Left lung (tissue), 10 donors: ENCODE measurements around the gene CAMSAP1. TPM values are rescaled to one million over a fixed set of nuclear protein-coding genes. Genes with fewer than 3 reads are reported as not detected.

Experiments used
- ATAC-seq: fragments of 200-7000 bp; cut with Tn5 transposase; one replicate; pipeline ENCODE4 v1.9.1; 2020; ENCODE audit warnings: moderate library complexity
- DNase-seq, 4 donors: peaks; one replicate each; pipeline ENCODE4 v3.0.0-alpha.2; 2013 to 2020
- H3K27ac ChIP-seq, 2 donors: fragments of 200-600 bp; sonication (generic) in 1 of 2; one replicate each; pipeline versions ENCODE4 v1.5.0 to v1.8.0; 2020 to 2021
- H3K27me3 ChIP-seq, 2 donors: fragments of 200-600 bp; sonication (generic) in 1 of 2; one replicate each; pipeline versions ENCODE4 v1.5.0 to v1.8.0; 2020 to 2021
- H3K36me3 ChIP-seq, 2 donors: fragments of 200-600 bp; sonication (generic) in 1 of 2; one replicate each; pipeline versions ENCODE4 v1.5.0 to v1.8.0; 2020 to 2021
- H3K4me1 ChIP-seq, 2 donors: fragments of 200-600 bp; one replicate each; pipeline ENCODE4 v1.8.0; 2021
- H3K4me3 ChIP-seq, 2 donors: fragments of 200-600 bp; sonication (generic) in 1 of 2; one replicate each; pipeline versions ENCODE4 v1.5.0 to v1.8.0; 2020 to 2021; ENCODE audit warnings: mild to moderate bottlenecking in 1 of 2
- H3K9me3 ChIP-seq, 2 donors: fragments of 200-600 bp; sonication (generic) in 1 of 2; one replicate each; pipeline versions ENCODE4 v1.5.0 to v1.8.0; 2020 to 2021
- CTCF ChIP-seq, 2 donors: fragments of 200-600 bp; sonication (generic) in 1 of 2; IDR thresholded peaks; one replicate each; pipeline versions ENCODE4 v1.5.0 to v1.8.0; 2021; ENCODE audit warnings: antibody characterized with exemption in 2 of 2
- intact Hi-C, 2 donors: fragments of 100-400 bp; cut with DNase I; formaldehyde crosslinking; loops; one replicate each; pipeline versions ENCODE4 v1.11.2 to v1.14.2; 2022
- polyA plus RNA-seq, 6 donors: library from polyadenylated mRNA; unstranded; fragments of 120-200 nt; gene quantifications; one replicate each; pipeline ENCODE4 v1.2.1, GENCODE V29; 2013; ENCODE audit not compliant: insufficient read length in 6 of 6
- total RNA-seq, 2 donors: library from RNA; stranded (reverse); fragmentation: NEBNext Ultra II Directional; extraction: Animal tissue kit (Norgen Biotek cat#: 25700); gene quantifications; one replicate each; pipeline ENCODE4 v1.2.1, GENCODE V29; 2021
- donor health status: DM: no; HTN: yes; CAD: no.
- donor health status: DM: no; HTN: no; CAD: no.

CAMSAP1 gene
- total and polyA plus RNA-seq, 8 donors: 20.4 to 27.0 (median 24.0) TPM

DNA sequence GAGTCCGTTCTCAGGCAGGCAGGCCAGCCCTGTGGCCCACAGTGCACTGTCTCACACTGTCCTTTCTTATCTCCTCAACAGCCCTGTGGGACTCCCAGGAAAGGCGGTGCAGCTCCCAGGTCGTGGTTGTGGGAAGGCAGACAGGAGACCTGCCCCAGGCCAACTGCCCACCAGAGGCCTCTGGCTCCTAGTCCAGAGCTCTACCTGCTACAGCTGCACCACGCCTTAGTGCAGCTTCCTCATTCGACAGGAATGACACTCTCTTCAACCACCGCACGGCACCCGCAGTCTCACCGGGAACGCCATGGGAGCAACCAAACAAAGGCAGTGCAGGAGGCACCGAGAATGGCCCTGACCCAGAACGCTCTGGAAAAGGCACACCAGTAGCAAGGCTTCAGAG lies 25.3 kb downstream of the CAMSAP1 start:
- intact Hi-C loops: no loop called here
- DNase-seq (no peak), ATAC-seq (no peak)
- no peak for TF ChIP-seq CTCF (IDR thresholded peaks at IDR 0.05)
- H3K36me3 ChIP-seq: peaks cover 0 to 15% of the 10 kb centered on the region in 2 donors
- H3K27me3 ChIP-seq: no peaks in the 10 kb centered on the region
- H3K4me1 ChIP-seq: peaks cover 0 to 27% of the 10 kb centered on the region in 2 donors
- no peaks in the 10 kb centered on the region for H3K9me3 ChIP-seq
- H3K27ac ChIP-seq: no peak overlapping the region
- no peak overlapping the region for H3K4me3 ChIP-seq

DNA sequence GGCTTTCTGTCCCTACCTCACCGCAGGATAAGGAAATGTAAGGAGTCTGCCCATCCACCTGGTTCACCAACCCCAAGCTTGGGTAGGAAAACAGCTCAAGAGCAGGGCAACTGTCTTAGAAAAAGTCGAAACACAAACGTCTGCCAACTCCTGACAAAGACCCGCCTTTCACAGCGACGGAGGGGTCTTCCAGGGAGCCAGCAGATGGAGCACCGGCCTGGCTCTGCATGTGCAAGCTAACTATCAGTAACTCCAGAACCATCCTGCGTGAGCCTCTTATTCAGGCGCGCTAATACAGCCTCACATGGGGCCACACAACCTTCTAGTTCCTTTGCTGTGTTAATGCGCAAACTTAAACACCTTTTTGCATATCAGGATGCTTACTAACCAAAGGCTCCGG lies 26.9 kb downstream of the CAMSAP1 start:
- Histone ChIP-seq H3K27ac (no peak overlapping the region), H3K9me3 (no peaks in the 10 kb centered on the region), H3K36me3 (peaks cover 0 to 15% of the 10 kb centered on the region in 2 donors), H3K27me3 (no peaks in the 10 kb centered on the region), H3K4me1 (peaks cover 0 to 12% of the 10 kb centered on the region in 2 donors), H3K4me3 (no peak overlapping the region)
- TF ChIP-seq CTCF (IDR thresholded peaks at IDR 0.05): no peak
- no peak for ATAC-seq
- DNase-seq: no peak
- intact Hi-C loops: no loop called here

DNA sequence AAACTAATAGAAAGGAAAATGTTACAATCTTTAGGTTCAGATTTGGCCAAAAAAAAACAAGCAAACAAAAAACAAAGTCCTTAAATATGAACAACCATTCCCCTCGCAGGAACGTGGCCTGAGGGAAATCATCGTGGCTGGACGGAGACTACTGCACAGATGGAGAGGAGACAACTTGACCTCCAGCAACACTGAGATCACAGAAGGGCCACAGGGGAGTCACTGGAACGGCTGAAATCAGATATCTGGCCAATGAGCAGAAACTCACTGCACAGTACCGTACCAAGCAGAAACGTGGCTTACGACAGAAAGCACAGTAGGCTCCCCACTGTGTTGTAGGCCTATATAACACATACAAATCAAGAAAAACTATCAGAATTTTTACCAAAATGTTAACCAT lies 27.7 kb downstream of the CAMSAP1 start:
- Histone ChIP-seq H3K27ac (no peak overlapping the region), H3K4me1 (peaks cover 0 to 3% of the 10 kb centered on the region in 2 donors), H3K36me3 (peaks cover 0 to 15% of the 10 kb centered on the region in 2 donors), H3K9me3 (no peaks in the 10 kb centered on the region), H3K4me3 (no peak overlapping the region), H3K27me3 (no peaks in the 10 kb centered on the region)
- no peak for ATAC-seq
- DNase-seq: no peak
- TF ChIP-seq CTCF (IDR thresholded peaks at IDR 0.05): no peak
- intact Hi-C loops: no loop called here

DNA sequence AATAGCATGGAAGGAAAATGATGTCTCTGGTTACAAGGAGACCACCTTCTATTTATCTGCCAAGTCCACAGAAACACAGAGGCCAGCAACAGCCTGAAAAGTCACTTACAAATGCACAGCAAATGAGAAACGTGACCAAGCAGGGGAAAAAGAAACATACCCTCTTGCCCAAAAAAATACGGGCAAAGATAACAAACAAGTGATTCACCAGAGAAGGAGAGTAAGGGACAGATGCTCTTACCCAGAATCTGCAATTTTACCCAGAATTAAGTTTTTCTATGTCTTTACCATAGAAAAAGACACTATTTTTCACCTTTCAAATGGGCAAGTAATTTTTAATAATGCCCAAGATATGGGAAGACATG lies 28.1 kb downstream of the CAMSAP1 start:
- H3K27ac ChIP-seq: no peak overlapping the region
- intact Hi-C loops: no loop called here
- no peaks in the 10 kb centered on the region for H3K4me1 ChIP-seq
- H3K9me3 ChIP-seq: no peaks in the 10 kb centered on the region
- peaks cover 0 to 15% of the 10 kb centered on the region in 2 donors for H3K36me3 ChIP-seq
- DNase-seq: no peak
- TF ChIP-seq CTCF (IDR thresholded peaks at IDR 0.05): no peak
- H3K27me3 ChIP-seq: no peaks in the 10 kb centered on the region
- H3K4me3 ChIP-seq: no peak overlapping the region
- ATAC-seq: no peak

- H3K27me3 ChIP-seq: no peaks in the 10 kb centered on the region
- H3K27ac ChIP-seq: no peak overlapping the region
- no peak for DNase-seq
- no peak for ATAC-seq
- no peak for TF ChIP-seq CTCF (IDR thresholded peaks at IDR 0.05)
- H3K4me3 ChIP-seq: no peak overlapping the region
- H3K36me3 ChIP-seq: peaks cover 0 to 15% of the 10 kb centered on the region in 2 donors
- no peaks in the 10 kb centered on the region for H3K4me1 ChIP-seq
- intact Hi-C loops: no loop called here
- H3K9me3 ChIP-seq: no peaks in the 10 kb centered on the region
These were observed 28.7 kb downstream of the CAMSAP1 start for GRCh38 chr9:135878528-135879236.
